ENCODE measurements around the gene ADGRG3. TPM values are rescaled to one million over a fixed set of nuclear protein-coding genes. Genes with fewer than 3 reads are reported as not detected.

Gene ADGRG3
- total and polyA plus RNA-seq, 2 of the 8 experiments (the other 6 are each of a cell fraction or from before 2014, with no cell fraction given), result 0.28 to 0.98 TPM

- peaks cover 0 to 9% (median 4%) of the 10 kb centered on the region in 4 experiments; a peak in 5 of 7 replicates for H3K27me3 ChIP-seq (replicated peaks in 1 of 4; ENCODE audit: control insufficient read depth in 3 of 4, extremely low read depth in 1 of 4, insufficient read depth in 3 of 4, low read length in 3 of 4)
- ChIA-PET CTCF (ENCODE audit: partially characterized antibody) (interaction anchor here (0.5 to 6.6 kb wide), 10 partner anchors 12 to 219 kb away, joined by 3 to 122 read pairs (median 6); partner anchors contain the start of gene ADGRG1), POLR2A (ENCODE audit: partially characterized antibody) (interaction anchor here (1.2 to 1.9 kb wide), 2 partner anchors 17 to 25 kb away, joined by 3 to 6 read pairs; partner anchors contain the start of gene ADGRG1)
- no peak for DNase-seq (ENCODE audit: low read depth in 1 of 2, low spot score in 2 of 2)
- no peaks in the 10 kb centered on the region; a peak in 2 of 4 replicates for H3K9me3 ChIP-seq (ENCODE audit: insufficient read depth in 2 of 2, low read depth in 1 of 2, low read length in 1 of 2)
- no peaks in the 10 kb centered on the region for H3K79me2 ChIP-seq (ENCODE audit: control insufficient read depth in 1 of 2, insufficient read depth in 2 of 2, low read length in 2 of 2)
- H3K4me3 ChIP-seq (ENCODE audit: extremely low read depth in 1 of 4, insufficient read depth in 2 of 4, low read depth in 3 of 4, low read length in 4 of 4), result no peak overlapping the region
- no peak overlapping the region for H3K14ac ChIP-seq (ENCODE audit: insufficient read length)
- H3K27ac ChIP-seq (ENCODE audit: low read depth, low read length), result no peak overlapping the region
- TF ChIP-seq SIRT6 (IDR thresholded peaks at IDR 0.05; ENCODE audit: low read length) (no peak), RAD21 (IDR thresholded peaks at IDR 0.05 in 1 of 2, conservative IDR thresholded peaks at IDR 0.05 in 1 of 2; ENCODE audit: low read depth in 2 of 2, low read length in 2 of 2) (no peak)
- peak overlapping the region; percentile 85 for H4K91ac ChIP-seq (replicated peaks; ENCODE audit: insufficient read length, low read length)
- H3K36me3 ChIP-seq (ENCODE audit: control insufficient read depth in 2 of 4, insufficient read depth in 4 of 4, low read length in 3 of 4), result no peaks in the 10 kb centered on the region; a peak in 1 of 8 replicates
- H4K8ac ChIP-seq (ENCODE audit: extremely low read depth, insufficient read depth, low read length), result no peak overlapping the region; the same call in 1 of the 2 replicates
- no peak overlapping the region for H3K23ac ChIP-seq (ENCODE audit: insufficient read length)
- H4K20me1 ChIP-seq (replicated peaks in 1 of 2; ENCODE audit: control insufficient read depth in 1 of 2, insufficient read depth in 2 of 2, low read length in 2 of 2), result peaks cover 0 to 9% of the 10 kb centered on the region in 2 experiments
- H3K4me2 ChIP-seq (ENCODE audit: insufficient read depth in 1 of 2, low read depth in 2 of 2, low read length in 2 of 2), result no peak overlapping the region
- no peaks in the 10 kb centered on the region for H3K23me2 ChIP-seq (ENCODE audit: low read depth, low read length)
- H3K4ac ChIP-seq (replicated peaks; ENCODE audit: insufficient read length, low read depth, low read length), result peak overlapping the region; percentile 57
- no peak overlapping the region for H2AFZ ChIP-seq (ENCODE audit: low read length)
- H4K5ac ChIP-seq (ENCODE audit: insufficient read length, low read depth, low read length), result no peak overlapping the region
- peaks cover 0 to under 1% (median 0%) of the 10 kb centered on the region in 4 experiments; a peak in 3 of 7 replicates for H3K4me1 ChIP-seq (replicated peaks in 1 of 4; ENCODE audit: control insufficient read depth in 3 of 4, insufficient read depth in 4 of 4, low read length in 3 of 4)
- H3K79me1 ChIP-seq (ENCODE audit: low read depth, low read length), result no peaks in the 10 kb centered on the region; the same call in 1 of the 2 replicates
- H2AK5ac ChIP-seq (ENCODE audit: low read depth, low read length), result no peak overlapping the region
- peak overlapping the region; percentile 20; the same call in 1 of the 2 replicates for H2BK12ac ChIP-seq (ENCODE audit: low read depth, low read length)
- peak overlapping the region; percentile 69 for H2BK120ac ChIP-seq (replicated peaks; ENCODE audit: low read depth, low read length)
- no peak overlapping the region for H3K56ac ChIP-seq (replicated peaks; ENCODE audit: insufficient read length, low read depth, low read length)
- no peak overlapping the region; a peak in 1 of 7 replicates for H3K9ac ChIP-seq (replicated peaks in 1 of 4; ENCODE audit: extremely low read depth in 1 of 4, low read depth in 3 of 4, low read length in 3 of 4)
- FAIRE-seq, result no peak
- peak overlapping the region; percentile 26; the same call in 1 of the 2 replicates for H2BK5ac ChIP-seq (ENCODE audit: low read depth, low read length)
- H2BK20ac ChIP-seq (ENCODE audit: low read length), result no peak overlapping the region
- H2BK15ac ChIP-seq (ENCODE audit: low read length), result no peak overlapping the region
- no peak overlapping the region for H3K18ac ChIP-seq (ENCODE audit: extremely low read depth, low read length)
- WGBS, 2 experiments (ENCODE audit: extremely low coverage in 1 of 2, insufficient coverage in 1 of 2, insufficient read length in 1 of 2, insufficient replicate concordance in 2 of 2, low coverage in 1 of 2, low lambda C conversion rate in 2 of 2, missing lambda C conversion rate in 1 of 2), result 92% methylated on average over 11 of the region's 11 CpGs; no CpG with 5 or more reads in 1 of the 2 experiments
Measured at GRCh38 chr16:57644383-57645014, 23.6 kb upstream of the ADGRG3 start.
